Stimulated activated CD8-positive, alpha-beta memory T cell treated with anti-CD3 and anti-CD28 coated beads, Interleukin-7, amount 100 ng/mL, for 1 hour (primary cell): ENCODE data around the gene EFHD2.

Source experiments
- DNase-seq, 2 donors: peaks; one replicate each; pipeline ENCODE4 v3.0.0-alpha.2; 2020; ENCODE audit warnings: low read depth in 2 of 2

The EFHD2 gene

DNA sequence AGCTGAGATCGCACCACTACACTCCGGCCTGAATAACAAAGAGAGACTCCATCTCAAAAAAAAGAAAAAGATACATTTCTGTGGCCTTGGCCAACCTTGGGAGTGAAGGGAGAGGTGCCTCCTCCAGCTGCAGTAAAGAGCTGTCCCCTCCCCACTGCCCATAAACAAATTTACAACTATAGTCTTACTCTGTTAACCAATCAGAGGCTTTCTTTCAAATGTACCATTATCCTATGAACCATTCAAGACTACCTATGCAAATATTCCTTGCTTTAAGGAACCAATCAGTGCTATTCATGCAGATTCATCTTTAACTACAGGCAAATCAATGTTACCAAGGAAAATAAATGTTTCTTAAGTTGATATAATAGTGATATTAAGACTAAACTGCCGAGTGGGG lies 67.2 kb downstream of the EFHD2 start:
- no peak for DNase-seq

DNA sequence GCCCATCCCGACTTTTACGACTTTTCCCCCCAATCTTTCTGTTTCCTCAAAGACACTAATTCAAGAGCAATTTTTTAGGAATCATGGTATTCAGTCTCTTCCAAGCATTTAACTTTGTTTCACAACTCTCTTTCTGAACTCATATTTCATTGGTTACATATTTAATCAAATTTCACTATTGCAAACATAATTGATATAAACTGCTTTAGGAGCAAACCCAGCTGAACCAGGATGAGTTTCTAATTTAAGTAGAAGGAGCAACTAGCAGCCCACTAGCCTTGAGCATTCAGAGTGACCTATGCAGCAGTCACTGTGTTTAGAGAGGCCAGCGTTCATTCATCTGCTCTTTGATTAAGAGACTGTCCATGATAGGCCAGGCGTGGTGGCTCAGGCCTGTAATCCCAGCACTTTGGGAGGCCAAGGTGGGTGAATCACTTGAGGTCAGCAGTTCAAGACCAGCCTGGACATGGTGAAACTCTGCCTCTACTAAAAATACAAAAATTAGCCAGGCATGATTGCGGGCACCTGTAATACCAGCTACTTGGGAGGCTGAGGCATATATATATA lies 68.0 kb downstream of the EFHD2 start:
- no peak for DNase-seq
